UCSD-AML1 (cell line): ENCODE results near the gene UNC50.
"Not testable (repeated sequence)": the region's sequence is repeated elsewhere in the genome, so short reads cannot be mapped to it uniquely, and the experiment has no call there.

Experiments
- DNase-seq: peaks from one replicate; lab custom pipeline; 2025; ENCODE audit not compliant: unreplicated experiment; lab: John Stamatoyannopoulos, UW

UNC50 gene

DNA sequence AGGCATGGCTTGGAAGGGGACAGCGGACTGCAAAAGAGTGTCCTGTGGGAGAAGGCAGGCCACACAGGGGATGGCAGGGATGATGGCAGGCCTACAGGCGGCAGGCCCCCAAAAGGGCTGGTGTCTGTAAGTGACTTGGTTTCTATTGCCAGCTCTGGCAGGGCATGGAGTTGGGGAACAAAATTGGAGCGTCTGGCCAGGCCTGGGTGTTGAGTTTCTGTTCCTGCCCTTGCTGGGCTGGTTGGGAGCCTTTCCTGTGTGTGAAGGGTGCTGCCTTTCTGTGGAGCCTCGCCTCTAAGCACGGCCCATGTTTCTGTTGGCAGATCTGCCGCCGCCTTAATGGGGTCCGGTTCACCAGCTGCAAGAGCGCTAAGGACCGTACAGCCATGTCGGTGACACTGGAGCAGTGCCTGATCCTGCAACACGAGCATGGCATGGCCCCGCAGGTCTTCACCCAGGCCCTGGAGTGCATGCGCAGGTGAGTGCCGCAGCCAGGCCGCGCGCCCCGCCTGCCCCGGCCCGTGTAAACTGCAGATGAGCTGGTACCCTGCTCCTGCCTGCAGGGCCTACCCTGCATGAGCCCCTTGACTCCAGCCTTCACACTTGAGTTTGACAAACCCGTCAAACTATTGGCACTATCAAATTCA lies 31.6 kb upstream of the UNC50 start:
- no peak for DNase-seq

DNA sequence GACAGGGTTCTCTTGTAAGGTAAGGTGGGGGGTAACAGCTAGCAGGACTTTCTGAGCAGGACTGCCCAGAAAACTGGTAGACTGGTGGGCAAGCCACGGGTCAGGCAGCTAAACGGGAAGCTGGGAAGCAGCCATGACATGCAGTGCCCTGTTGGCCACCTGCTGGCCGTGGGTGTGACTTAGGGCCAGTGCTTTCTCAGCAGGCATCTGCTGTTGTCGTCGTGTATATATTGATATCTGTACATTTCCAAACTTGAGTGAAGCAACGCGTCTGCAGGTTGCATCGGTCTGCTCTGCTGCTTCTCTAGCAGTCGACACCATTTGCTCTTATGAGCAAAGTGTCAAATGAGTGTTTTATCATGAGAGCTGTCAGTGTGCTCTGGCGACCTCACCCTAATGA lies 31.1 kb upstream of the UNC50 start:
- no peak for DNase-seq

DNA sequence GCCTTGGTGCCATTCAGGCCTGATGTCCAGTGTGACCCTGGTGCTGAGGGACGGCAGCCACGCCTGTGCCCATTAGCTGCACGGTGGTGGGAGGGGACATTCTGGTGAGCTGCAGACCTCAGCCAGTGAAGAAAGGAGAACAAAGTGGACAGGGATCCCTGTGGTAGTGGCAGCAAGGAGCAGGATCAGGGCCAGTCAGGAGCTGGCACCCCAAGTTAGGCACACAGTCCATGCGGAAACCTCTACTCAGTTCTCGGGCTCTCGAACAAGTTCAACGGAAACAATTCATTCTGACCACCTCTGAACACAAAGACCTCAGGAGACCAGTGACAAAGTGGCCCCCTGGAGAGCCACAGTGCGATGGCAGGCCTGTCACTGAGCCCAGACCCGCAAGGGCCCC lies 30.2 kb upstream of the UNC50 start:
- no peak for DNase-seq

DNA sequence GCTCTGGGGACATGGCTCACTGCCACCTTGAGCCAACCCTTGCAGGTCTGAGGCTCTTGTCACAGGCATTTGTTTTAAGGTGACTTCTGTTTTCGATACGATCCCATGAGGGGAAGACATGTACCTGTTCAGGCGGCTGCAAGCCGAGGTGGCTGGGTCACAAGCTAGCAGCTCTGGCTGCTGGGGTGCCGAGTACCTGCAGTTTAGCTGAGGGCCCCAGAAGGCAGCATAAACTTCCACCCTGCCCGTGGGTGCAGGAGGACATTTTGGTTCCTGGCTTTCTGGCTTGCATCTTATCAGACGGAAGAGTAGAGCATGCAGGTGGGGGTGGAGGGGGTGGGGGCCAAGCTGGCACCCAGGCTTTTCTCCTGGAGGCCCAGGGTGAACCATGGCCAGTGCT lies 28.5 kb upstream of the UNC50 start:
- DNase-seq, result no peak

DNA sequence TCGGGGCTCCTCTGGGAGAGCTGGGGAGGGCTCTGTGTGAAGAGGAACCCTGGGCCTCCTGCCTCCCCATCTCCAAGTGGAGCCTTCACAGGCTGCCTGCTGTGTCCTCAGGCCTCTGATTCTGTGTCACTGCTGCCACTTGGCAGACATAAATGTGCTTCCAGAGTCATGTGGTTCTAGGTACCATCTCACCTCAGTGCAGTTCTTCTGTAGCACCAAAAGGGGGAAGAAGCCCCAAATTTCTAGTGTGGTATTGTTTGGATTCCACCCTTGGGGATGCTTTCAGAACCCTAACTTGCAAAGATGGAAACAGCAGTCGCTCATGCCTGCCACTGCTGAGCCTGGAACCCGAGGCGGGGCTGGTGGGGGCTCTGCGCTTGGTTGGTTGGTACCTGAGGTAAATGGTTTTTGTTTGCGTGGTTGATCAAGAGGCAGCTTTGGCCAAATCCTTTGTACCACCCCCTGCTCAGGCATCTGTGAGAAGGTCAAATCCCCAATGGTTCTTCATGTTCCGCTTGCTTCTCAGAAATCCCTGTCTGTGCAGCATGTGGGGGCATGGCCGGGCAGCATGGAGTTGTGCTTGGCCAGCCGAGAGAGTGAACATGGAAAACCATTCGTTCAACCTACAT lies 27.6 kb upstream of the UNC50 start:
- DNase-seq, result no peak

DNA sequence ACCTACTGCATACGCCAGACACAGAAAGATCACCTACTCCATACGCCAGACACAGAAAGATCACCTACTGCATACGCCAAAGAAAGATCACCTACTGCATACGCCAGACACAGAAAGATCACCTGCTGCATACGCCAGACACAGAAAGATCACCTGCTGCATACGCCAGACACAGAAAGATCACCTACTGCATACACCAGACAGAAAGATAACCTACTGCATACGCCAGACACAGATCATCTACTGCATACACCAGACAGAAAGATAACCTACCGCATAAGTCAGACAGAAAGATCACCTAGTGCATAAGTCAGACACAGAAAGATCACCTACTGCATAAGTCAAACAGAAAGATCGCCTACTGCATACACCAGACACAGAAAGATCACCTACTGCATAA lies 25.9 kb upstream of the UNC50 start:
- DNase-seq, result no peak

DNA sequence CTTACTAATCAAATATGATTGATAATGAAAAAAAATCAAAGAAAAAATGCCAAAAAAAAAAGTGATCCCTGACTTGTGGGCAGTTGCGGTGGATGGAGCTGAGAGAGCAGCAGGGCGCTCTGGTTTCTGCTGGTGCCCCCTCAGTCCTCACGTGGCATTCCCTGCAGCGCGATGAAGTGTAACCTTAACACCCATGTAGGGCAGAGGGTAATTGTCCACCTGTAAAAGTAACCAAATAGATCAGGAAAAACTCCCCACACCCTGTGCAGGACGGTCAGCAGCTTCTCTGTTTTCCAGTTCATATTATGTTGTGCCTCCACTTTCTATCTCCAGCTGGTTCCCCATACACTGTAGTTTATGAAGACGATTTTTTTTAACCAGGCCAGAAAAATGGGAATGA lies 25.1 kb upstream of the UNC50 start:
- DNase-seq, result no peak

DNA sequence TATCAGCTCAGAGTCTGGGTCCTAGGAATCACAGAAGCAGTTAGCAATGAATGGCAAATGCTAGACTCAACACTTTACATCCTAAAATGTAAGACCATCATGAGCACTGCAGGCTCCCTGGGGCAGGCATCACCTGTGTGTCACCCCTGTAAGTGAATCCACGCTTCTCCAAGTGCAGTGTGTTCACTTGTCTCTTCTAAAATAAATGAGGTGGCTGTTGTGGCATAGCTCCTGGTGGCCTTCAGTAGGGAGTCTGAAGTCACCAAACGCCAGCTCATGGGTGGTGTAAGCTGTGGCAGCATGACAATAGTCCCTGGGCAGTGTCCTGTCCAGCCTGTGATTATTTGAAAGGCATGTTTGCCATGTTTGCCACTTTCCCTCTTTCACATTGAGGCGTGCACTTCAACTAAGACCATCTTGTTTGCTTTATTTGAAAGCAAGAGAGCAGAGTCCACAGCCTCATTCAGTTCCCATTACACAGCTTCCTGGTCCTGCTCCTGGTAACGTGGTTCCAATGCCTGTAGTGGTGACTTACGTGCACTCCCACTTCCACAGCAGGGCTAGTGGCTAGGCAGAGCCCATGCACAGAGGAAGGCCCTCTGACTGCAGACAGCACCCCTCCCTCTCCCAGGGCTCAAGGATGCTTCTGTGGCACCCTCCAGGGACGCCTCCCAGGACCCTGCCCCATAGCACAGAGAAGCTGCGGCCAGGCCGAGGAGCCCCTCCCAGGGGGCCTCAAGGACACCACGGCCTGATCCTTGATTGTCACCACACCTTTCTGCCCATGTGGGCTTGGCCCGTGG lies 24.4 kb upstream of the UNC50 start:
- no peak for DNase-seq

DNA sequence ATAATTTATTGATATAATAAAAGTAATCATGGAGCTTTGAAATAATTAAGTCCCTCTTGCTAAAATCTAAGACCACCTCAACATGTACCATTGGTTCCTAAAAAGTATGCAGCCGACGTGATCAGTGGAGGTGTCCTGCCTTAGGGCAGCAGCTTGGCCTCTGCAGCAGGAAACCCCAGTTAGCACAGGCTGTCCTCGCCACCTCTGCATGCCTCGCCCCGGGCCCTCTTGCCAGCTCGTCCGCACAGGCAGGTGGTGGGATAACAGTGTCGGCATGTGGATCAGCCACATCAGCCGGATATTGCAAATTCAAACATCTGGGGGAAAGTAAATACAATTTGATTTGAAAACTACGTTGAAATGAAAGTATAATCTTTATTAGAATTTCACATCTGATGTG lies 23.0 kb upstream of the UNC50 start:
- DNase-seq, result no peak

DNA sequence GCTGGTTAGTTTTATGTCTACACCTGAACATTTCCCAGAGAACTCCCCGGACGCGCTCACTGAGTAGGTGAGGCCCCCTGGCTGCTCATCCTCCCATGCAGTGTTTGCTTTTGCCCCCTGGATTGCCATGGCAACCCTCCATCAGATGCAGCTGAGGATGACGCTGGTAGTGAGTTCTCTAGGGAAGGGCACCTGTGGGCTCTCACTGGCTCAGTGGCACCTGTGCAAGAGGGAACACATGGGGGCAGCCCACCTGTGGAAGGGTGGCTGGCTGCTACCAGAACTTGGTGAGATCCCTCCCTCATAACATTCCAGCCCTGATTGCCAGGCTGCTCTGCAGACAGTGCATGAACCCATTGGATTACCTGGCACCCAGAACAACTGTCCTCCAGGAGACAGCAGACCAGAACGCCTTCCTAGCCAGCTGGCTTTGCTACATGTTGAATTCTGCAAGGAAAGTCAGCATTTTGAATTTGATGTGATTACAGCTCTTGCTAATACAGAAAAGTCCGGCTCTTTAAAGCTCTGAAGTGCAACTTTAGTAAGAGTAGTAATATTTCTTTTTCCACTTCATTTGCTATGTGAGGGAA lies 21.7 kb upstream of the UNC50 start:
- DNase-seq, result no peak

DNA sequence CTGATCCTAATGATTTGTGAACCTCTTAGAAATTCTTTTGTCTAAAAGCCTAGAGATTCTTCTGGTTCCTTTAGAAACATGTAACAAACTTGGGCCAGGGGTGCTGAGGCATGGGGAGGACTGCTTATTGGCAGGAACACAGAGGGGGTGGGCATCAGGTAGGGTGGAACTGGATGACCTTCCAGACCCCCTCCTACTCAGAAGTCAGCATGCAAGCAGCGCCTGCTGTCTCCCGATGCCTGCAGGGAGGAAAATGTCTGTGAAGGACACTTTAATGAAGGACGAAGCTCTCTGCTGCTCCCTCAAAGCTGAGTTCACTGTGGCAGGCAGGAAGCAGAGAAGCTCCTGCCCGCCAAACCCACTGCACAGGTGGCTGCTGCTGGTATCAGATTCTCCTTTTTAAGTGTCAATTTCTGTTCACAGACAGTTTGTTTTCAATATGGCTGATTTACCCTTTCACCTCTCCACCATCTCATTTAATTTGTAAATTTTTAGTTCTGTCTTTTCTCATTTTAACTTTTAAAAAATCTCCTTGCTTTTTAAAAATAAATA lies 19.4 kb upstream of the UNC50 start:
- DNase-seq, result no peak

DNA sequence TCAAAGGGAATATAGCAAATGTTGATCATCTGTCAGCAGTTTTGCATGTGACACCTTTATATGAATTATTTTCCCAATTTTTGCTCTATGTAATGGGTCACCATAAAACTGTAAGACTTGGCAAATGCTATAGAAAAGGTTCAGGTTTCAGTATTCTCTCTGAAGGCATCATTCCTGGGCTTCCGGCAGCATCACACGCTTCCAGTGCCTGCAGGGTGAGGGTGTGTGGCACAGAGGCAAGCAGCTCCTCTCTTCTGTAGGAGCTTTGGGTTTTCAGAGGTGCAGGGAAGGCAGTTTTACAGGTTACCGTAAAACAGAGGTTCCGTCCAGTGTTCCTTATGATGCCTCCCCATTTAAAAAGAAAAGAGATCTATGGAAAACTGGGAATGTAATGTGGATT lies 18.9 kb upstream of the UNC50 start:
- DNase-seq, result no peak

DNA sequence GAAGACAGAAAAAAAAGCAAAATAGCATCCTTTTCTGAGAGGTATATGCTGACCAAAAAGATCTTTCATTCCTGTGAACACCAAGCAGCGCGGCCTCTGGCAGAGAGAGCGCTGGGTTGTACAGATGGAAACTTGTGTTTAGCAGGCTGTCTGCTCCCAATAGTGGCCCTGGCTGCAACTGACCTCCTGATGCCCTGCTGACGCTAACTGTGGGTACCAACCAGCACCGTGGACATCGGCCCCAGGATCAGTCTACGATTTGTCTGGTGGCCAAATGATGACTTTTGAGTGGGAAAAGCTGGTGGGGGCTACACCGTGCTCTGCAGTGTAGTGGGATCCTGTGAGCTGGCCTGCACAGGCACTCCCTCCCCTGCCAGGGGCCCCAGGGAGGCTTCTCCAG lies 15.8 kb upstream of the UNC50 start:
- DNase-seq, result no peak

DNA sequence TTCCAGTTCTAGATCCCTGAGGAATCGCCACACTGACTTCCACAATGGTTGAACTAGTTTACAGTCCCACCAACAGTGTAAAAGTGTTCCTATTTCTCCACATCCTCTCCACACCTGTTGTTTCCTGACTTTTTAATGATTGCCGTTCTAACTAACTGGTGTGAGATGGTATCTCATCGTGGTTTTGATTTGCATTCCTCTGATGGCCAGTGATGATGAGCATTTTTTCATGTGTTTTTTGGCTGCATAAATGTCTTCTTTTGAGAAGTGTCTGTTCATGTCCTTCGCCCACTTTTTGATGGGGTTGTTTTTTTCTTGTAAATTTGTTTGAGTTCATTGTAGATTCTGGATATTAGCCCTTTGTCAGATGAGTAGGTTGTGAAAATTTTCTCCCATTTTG lies 13.7 kb upstream of the UNC50 start:
- DNase-seq, result not testable (repeated sequence)

DNA sequence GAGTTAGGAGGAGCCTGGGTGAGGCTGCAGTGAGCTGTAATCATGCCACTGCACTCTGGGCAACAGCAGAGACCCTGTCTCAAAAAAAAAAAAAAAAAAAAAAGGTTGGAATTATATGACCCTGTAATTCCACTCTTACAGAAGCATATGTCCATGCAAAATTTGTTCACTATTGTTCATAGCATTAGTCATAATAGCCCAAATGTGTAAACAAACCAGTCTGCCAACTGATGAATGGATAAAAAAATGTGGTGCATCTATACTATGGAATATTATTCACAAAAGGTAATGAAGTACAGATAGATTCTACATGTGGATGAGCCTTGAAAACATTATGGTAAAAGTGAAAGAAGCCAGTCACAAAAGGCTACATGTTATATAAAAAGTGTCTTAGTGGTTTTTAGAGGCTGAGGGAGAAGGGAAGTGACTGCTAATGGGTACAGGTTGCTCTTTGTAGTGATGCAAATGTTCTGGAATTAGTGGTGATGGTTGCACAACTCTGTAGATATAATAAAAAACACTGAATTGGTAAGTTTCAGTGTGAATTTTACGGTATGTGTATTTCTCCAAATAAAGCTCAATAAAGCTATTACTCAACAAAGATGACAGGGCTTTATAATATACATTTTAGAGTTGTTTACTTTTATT lies 9.5 kb upstream of the UNC50 start:
- no peak for DNase-seq

DNA sequence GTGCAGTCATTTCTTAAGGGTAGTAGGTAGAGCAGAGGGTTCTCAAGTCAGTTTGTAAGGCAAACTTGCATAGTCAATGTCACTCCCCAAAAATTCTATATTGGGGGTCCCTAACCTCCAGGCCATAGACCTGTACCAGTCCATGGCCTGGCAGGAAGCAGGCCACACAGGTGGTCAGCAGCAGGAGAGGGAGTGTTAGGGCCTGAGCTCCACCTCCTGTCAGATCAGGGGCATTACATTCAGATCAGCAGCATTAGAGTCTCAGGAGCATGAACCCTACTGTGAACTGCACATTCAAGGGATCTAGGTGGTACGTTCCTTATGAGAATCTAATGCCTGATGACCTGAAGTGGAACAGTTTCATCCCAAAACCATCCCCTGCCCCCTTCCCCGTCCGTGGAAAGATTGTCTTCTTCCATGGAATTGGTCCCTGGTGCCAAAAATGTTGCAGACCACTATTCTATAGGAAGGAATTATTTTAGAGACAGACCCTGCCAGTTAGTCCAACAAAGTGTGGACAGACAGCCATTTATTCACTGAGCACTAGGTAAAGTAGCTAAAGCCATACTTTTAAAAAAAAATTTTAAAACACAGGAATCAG lies 6.8 kb upstream of the UNC50 start:
- no peak for DNase-seq

DNA sequence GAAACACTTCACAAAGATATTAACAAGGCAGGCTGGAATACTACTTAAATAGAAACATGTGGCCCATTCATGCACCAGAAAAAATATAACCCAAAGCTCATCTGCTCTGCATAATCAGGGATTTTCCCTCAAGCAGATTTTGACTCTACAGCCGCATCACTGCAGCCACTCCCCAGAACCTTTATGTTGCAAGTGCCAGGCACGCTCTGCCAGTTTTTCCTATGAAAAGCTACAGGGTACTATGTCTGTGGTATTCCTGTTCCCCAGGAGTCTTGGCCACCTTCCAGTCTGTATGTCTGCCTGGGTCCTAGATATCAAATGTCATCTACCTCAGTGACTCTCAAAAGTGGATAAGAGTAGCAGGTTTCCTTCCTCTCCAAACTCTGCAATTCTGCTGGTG lies 3.8 kb upstream of the UNC50 start:
- no peak for DNase-seq

DNA sequence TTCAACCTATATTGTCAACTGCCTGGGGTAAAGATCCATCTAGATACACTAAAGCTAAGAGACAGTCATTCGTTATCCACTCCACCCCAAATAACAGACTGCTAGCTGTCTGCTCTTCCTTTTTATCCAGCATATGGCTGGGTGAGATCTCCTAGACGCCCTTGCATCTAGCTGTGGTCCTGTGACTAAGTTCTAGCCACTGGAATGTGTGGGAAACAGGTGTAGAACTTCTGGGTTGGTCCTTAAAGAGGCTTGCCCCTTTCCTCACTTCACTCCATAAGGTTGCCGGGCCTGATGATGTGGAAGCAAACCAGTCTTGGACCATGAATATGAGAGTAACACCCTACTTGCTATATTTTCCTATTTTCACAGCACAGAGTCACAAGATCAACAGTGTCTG lies 3.3 kb upstream of the UNC50 start:
- no peak for DNase-seq

DNA sequence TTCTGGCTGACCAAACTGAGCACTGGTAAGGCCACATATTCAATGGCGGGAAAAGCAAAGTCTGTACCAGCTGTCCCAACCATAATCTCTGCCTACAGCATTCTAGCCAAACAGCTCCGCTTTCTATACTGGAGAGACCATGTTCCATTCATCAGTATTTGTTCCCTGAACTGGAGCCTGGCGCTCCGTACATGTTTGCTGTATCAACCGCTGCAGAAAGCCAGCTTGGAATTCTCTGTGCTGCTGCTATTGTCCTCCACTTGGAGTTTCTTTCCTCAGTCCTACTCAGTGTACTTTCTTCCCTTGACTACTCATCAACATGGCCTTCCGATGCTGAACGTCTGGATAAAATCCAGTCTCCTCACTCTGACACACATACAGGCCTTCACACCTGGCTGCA lies 2.0 kb upstream of the UNC50 start:
- no peak for DNase-seq

DNA sequence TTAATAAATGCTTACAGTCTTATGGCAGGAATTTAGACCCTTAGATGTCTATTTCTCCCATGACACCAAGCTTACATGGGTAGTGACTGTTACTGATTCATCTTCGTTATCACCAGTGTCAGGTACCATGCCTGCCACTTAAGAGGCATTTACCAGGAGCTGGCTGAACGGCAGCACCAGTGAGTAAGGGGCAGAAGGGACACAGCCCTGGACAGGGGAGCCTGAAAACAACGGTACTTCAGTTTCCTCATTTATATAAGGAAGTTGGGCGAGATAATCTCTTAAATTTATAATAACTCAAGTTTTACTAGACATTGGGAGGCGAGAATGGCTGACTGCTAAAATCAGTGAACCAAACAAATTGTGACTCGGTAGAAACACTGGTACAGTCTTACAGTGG lies 1.3 kb upstream of the UNC50 start:
- DNase-seq, result no peak

DNA sequence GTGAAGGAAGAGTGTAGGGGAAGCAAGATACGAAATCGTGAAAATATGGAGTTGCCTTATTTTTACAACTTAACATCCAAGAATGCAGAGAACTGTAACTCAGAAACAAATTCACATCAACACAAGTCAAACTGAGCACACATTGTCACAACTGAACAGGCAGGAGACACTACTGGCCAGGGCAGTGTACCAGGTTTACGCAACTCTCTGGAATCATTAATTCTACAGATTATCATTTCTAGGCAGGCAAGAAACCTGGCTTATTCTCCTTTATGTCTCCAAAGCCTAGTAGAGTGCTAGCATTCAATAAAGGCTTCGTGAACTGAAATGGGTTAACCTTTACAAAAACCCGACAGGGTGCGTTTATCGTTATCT lies 661 bp upstream of the UNC50 start:
- DNase-seq, result no peak
